Subcutaneous abdominal adipose tissue (tissue), 5 donors: ENCODE results near the gene UST.

Source experiments
- H3K27ac ChIP-seq: one replicate; pipeline ENCODE4 v1.7.0; 2013; ENCODE audit warnings: low read depth, mild to moderate bottlenecking, inconsistent platforms, low read length, moderate library complexity
- H3K27me3 ChIP-seq, 5 donors: one replicate each; pipeline ENCODE4 v1.7.0; 2013; ENCODE audit warnings: low read length in 5 of 5, inconsistent platforms in 1 of 5; ENCODE audit not compliant: control insufficient read depth in 5 of 5, insufficient read depth in 4 of 5
- H3K36me3 ChIP-seq, 5 donors: one replicate each; pipeline ENCODE4 v1.7.0; 2013; ENCODE audit warnings: low read length in 5 of 5; ENCODE audit not compliant: control insufficient read depth in 5 of 5, insufficient read depth in 5 of 5
- H3K4me1 ChIP-seq, 5 donors: one replicate each; pipeline ENCODE4 v1.7.0; 2013; ENCODE audit warnings: low read length in 5 of 5, mild to moderate bottlenecking in 3 of 5, moderate library complexity in 1 of 5; ENCODE audit not compliant: control insufficient read depth in 5 of 5, insufficient read depth in 5 of 5
- H3K4me3 ChIP-seq, 5 donors: one replicate each; pipeline ENCODE4 v1.7.0; 2013; ENCODE audit warnings: low read length in 5 of 5, low read depth in 1 of 5
- H3K9ac ChIP-seq, 5 donors: one replicate each; pipeline ENCODE4 v1.7.0; 2013; ENCODE audit warnings: low read length in 5 of 5, mild to moderate bottlenecking in 4 of 5, moderate library complexity in 3 of 5
- H3K9me3 ChIP-seq, 5 donors: one replicate each; pipeline ENCODE4 v1.7.0; 2013; ENCODE audit warnings: low read length in 5 of 5; ENCODE audit not compliant: control insufficient read depth in 5 of 5
- donor health status: healthy.
- donor health status: healthy.
- donor health status: healthy.
- donor health status: healthy.
- donor health status: healthy.

UST gene

GRCh38 chr6:148814082-148814790 is 67.4 kb downstream of the UST start:
- H3K9me3 ChIP-seq, result peaks cover 0 to 6% (median 0%) of the 10 kb centered on the region in 5 donors
- H3K36me3 ChIP-seq, result no peaks in the 10 kb centered on the region
- no peak overlapping the region for H3K4me3 ChIP-seq
- H3K9ac ChIP-seq, result no peak overlapping the region
- no peaks in the 10 kb centered on the region for H3K4me1 ChIP-seq
- H3K27me3 ChIP-seq, result no peaks in the 10 kb centered on the region
- H3K27ac ChIP-seq, result no peak overlapping the region

GRCh38 chr6:148814869-148815268 is 68.0 kb downstream of the UST start:
- Histone ChIP-seq H3K36me3 (no peaks in the 10 kb centered on the region), H3K27me3 (no peaks in the 10 kb centered on the region), H3K4me3 (no peak overlapping the region), H3K27ac (no peak overlapping the region), H3K9me3 (peaks cover 0 to 6% (median 0%) of the 10 kb centered on the region in 5 donors), H3K9ac (no peak overlapping the region), H3K4me1 (no peaks in the 10 kb centered on the region)

- H3K27ac ChIP-seq, result no peak overlapping the region
- H3K9ac ChIP-seq, result no peak overlapping the region
- H3K27me3 ChIP-seq, result no peaks in the 10 kb centered on the region
- no peak overlapping the region for H3K4me3 ChIP-seq
- no peaks in the 10 kb centered on the region for H3K4me1 ChIP-seq
- H3K9me3 ChIP-seq, result peaks cover 0 to 6% (median 0%) of the 10 kb centered on the region in 5 donors
- H3K36me3 ChIP-seq, result no peaks in the 10 kb centered on the region
These were observed 69.3 kb downstream of the UST start for GRCh38 chr6:148816117-148816516.

- H3K9me3 ChIP-seq, result peaks cover 0 to 3% (median 0%) of the 10 kb centered on the region in 5 donors
- no peaks in the 10 kb centered on the region for H3K4me1 ChIP-seq
- no peaks in the 10 kb centered on the region for H3K27me3 ChIP-seq
- no peak overlapping the region for H3K4me3 ChIP-seq
- H3K27ac ChIP-seq, result no peak overlapping the region
- no peaks in the 10 kb centered on the region for H3K36me3 ChIP-seq
- H3K9ac ChIP-seq, result no peak overlapping the region
These were observed 70.9 kb downstream of the UST start for GRCh38 chr6:148817689-148818088.

- Histone ChIP-seq H3K27me3 (no peaks in the 10 kb centered on the region), H3K9ac (no peak overlapping the region), H3K4me3 (no peak overlapping the region), H3K27ac (no peak overlapping the region), H3K9me3 (peaks cover 0 to 3% (median 0%) of the 10 kb centered on the region in 5 donors), H3K4me1 (no peaks in the 10 kb centered on the region), H3K36me3 (no peaks in the 10 kb centered on the region)
These were observed 72.2 kb downstream of the UST start for GRCh38 chr6:148818939-148819575.

GRCh38 chr6:148819852-148820251 is 73.0 kb downstream of the UST start:
- Histone ChIP-seq H3K9ac (no peak overlapping the region), H3K9me3 (peaks cover 0 to 2% (median 0%) of the 10 kb centered on the region in 5 donors), H3K4me1 (no peaks in the 10 kb centered on the region), H3K36me3 (no peaks in the 10 kb centered on the region), H3K4me3 (no peak overlapping the region), H3K27me3 (no peaks in the 10 kb centered on the region), H3K27ac (no peak overlapping the region)

GRCh38 chr6:148822819-148823218 is 76.0 kb downstream of the UST start:
- H3K9ac ChIP-seq, result no peak overlapping the region
- H3K4me3 ChIP-seq, result no peak overlapping the region
- H3K27ac ChIP-seq, result no peak overlapping the region
- H3K27me3 ChIP-seq, result no peaks in the 10 kb centered on the region
- H3K9me3 ChIP-seq, result no peaks in the 10 kb centered on the region
- no peaks in the 10 kb centered on the region for H3K36me3 ChIP-seq
- H3K4me1 ChIP-seq, result no peaks in the 10 kb centered on the region

GRCh38 chr6:148824291-148824690 is 77.5 kb downstream of the UST start:
- Histone ChIP-seq H3K9ac (no peak overlapping the region), H3K27ac (no peak overlapping the region), H3K4me3 (no peak overlapping the region), H3K36me3 (no peaks in the 10 kb centered on the region), H3K9me3 (no peaks in the 10 kb centered on the region), H3K4me1 (no peaks in the 10 kb centered on the region), H3K27me3 (no peaks in the 10 kb centered on the region)

- H3K9ac ChIP-seq, result no peak overlapping the region
- H3K27me3 ChIP-seq, result no peaks in the 10 kb centered on the region
- no peaks in the 10 kb centered on the region for H3K36me3 ChIP-seq
- no peaks in the 10 kb centered on the region for H3K9me3 ChIP-seq
- H3K4me3 ChIP-seq, result no peak overlapping the region
- H3K27ac ChIP-seq, result no peak overlapping the region
- H3K4me1 ChIP-seq, result no peaks in the 10 kb centered on the region
These were observed 78.1 kb downstream of the UST start for GRCh38 chr6:148824960-148825359.

GRCh38 chr6:148825492-148825891 is 78.7 kb downstream of the UST start:
- Histone ChIP-seq H3K4me1 (peaks cover 0 to 3% (median 0%) of the 10 kb centered on the region in 5 donors), H3K9me3 (no peaks in the 10 kb centered on the region), H3K9ac (no peak overlapping the region), H3K4me3 (no peak overlapping the region), H3K27ac (no peak overlapping the region), H3K27me3 (no peaks in the 10 kb centered on the region), H3K36me3 (no peaks in the 10 kb centered on the region)
